NCI-H2081 treated with DMSO at 0.1 percent for 48 hours (cell line): ENCODE results near the gene MARF1.
"Not testable (repeated sequence)": the region's sequence is repeated elsewhere in the genome, so short reads cannot be mapped to it uniquely, and the experiment has no call there.

Experiments used
- DNase-seq: peaks from one replicate; lab custom pipeline; 2025; lab: John Stamatoyannopoulos, UW

The MARF1 gene

GRCh38 chr16:15567823-15568222, 75.1 kb downstream of the MARF1 start:
- no peak for DNase-seq

GRCh38 chr16:15566095-15566494, 76.9 kb downstream of the MARF1 start:
- no peak for DNase-seq

GRCh38 chr16:15564604-15565339, 78.2 kb downstream of the MARF1 start:
- no peak for DNase-seq

- DNase-seq, result no peak
Measured at GRCh38 chr16:15559176-15559575, 83.8 kb downstream of the MARF1 start.

GRCh38 chr16:15557258-15557657, 85.7 kb downstream of the MARF1 start:
- no peak for DNase-seq

GRCh38 chr16:15556130-15556529, 86.8 kb downstream of the MARF1 start:
- DNase-seq, result no peak

GRCh38 chr16:15553313-15554088, 89.5 kb downstream of the MARF1 start:
- DNase-seq, result no peak

- no peak for DNase-seq
Measured at GRCh38 chr16:15552507-15552906, 90.4 kb downstream of the MARF1 start.

GRCh38 chr16:15548482-15548891, 94.5 kb downstream of the MARF1 start:
- no peak for DNase-seq

- DNase-seq, result no peak
Measured at GRCh38 chr16:15547768-15548096, 95.2 kb downstream of the MARF1 start.

GRCh38 chr16:15547072-15547767, 95.7 kb downstream of the MARF1 start:
- not testable (repeated sequence) for DNase-seq

GRCh38 chr16:15545544-15545943, 97.4 kb downstream of the MARF1 start:
- no peak for DNase-seq

- no peak for DNase-seq
Measured at GRCh38 chr16:15544405-15544804, 98.5 kb downstream of the MARF1 start.
